ENCODE measurements around the gene PEX1. TPM values are rescaled to one million over a fixed set of nuclear protein-coding genes. Genes with fewer than 3 reads are reported as not detected.

The PEX1 gene
- total RNA-seq, 1 experiment from 2014 or later: 20.2 TPM

GRCh38 chr7:92437956-92438491 lies 90.3 kb downstream of the PEX1 start:
- H3K36me3 ChIP-seq (ENCODE audit: low read depth): no peaks in the 10 kb centered on the region
- ChIA-PET POLR2A (ENCODE audit: unreplicated experiment) (no interaction called here), CTCF (no interaction called here)
- H3K4me2 ChIP-seq: no peak overlapping the region
- TF ChIP-seq EZH2 (IDR thresholded peaks at IDR 0.05; ENCODE audit: low read depth): no peak
- TF ChIP-seq, protein P1, sequence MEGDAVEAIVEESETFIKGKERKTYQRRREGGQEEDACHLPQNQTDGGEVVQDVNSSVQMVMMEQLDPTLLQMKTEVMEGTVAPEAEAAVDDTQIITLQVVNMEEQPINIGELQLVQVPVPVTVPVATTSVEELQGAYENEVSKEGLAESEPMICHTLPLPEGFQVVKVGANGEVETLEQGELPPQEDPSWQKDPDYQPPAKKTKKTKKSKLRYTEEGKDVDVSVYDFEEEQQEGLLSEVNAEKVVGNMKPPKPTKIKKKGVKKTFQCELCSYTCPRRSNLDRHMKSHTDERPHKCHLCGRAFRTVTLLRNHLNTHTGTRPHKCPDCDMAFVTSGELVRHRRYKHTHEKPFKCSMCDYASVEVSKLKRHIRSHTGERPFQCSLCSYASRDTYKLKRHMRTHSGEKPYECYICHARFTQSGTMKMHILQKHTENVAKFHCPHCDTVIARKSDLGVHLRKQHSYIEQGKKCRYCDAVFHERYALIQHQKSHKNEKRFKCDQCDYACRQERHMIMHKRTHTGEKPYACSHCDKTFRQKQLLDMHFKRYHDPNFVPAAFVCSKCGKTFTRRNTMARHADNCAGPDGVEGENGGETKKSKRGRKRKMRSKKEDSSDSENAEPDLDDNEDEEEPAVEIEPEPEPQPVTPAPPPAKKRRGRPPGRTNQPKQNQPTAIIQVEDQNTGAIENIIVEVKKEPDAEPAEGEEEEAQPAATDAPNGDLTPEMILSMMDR (conservative IDR thresholded peaks at IDR 0.05): no peak
- H3K27me3 ChIP-seq (ENCODE audit: insufficient read depth, low read depth): peaks cover 5% of the 10 kb centered on the region; the same call in 1 of the 2 replicates
- H2AFZ ChIP-seq: no peak overlapping the region
- H3K79me2 ChIP-seq (ENCODE audit: low read depth): no peaks in the 10 kb centered on the region
- H3F3A ChIP-seq (ENCODE audit: insufficient read depth, low read depth): no peaks in the 10 kb centered on the region
- H3K9me3 ChIP-seq (ENCODE audit: insufficient read depth, low read depth): no peaks in the 10 kb centered on the region
- no peaks in the 10 kb centered on the region for H4K20me1 ChIP-seq (ENCODE audit: insufficient read depth)
- H3K4me3 ChIP-seq: no peak overlapping the region
- no peaks in the 10 kb centered on the region for H3K4me1 ChIP-seq (replicated peaks; ENCODE audit: insufficient read depth)
- intact Hi-C loops (cut with micrococcal nuclease; ENCODE audit: unreplicated experiment): no loop called here
- H3K9me2 ChIP-seq (ENCODE audit: insufficient read depth): no peaks in the 10 kb centered on the region
- BruUV-seq (replicated peaks): no TSS peak
- no peak overlapping the region for H3K27ac ChIP-seq
- no peak for DNase-seq

Other genes starting within 250 kb of the PEX1 start
- gene GATAD1, start 81.0 kb downstream of the PEX1 start, total RNA-seq (2021): 39.4 and 41.7 TPM in 2 replicates
- gene ERVW-1, start 50.6 kb downstream of the PEX1 start, total RNA-seq (2021): not detected in 2 replicates
- 7.4 and 11.5 TPM in 2 replicates for gene RBM48, start 275 bp upstream of the PEX1 start, total RNA-seq (2021)
- 33.7 TPM in 2 replicates for gene FAM133B, start 61.9 kb upstream of the PEX1 start, total RNA-seq (2021)